ENCODE results near the gene PABPC1L2A. TPM values are rescaled to one million over a fixed set of nuclear protein-coding genes. Genes with fewer than 3 reads are reported as not detected.
"Not testable (repeated sequence)": the region's sequence is repeated elsewhere in the genome, so short reads cannot be mapped to it uniquely, and the experiment has no call there.

The PABPC1L2A gene
- total RNA-seq, result not detected

DNA sequence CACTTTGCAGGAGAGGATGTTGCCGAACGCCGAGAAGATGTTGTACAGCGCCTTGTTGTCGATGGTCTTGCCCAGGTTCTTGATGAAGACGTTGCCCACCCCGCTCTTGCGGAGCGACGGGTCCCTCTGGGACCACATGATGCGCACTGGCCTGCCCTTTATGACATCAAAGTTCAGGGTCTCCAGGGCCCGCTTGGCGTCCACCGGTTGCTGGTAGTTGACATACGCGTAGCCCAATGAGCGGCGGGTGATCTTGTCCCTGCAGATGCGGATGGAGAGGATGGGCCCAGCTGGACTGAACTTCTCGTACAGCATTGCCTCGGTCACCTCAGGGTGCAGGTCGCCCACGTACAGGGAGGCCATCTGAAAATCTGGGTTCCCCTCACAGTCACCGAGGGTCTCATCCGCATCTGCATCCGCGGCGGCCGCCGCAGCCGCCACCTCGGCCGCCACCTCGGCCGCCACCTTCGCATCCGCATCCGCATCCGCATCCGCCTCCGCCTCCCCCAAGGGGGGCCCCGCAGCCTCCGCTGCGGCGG lies at the start of gene PABPC1L2A:
TSS of gene PABPC1L2A (minus strand) at position 489 of the 539 bp plus-strand sequence. CDS start at position 363, 126 bp downstream.
- not testable (repeated sequence) for ATAC-seq

DNA sequence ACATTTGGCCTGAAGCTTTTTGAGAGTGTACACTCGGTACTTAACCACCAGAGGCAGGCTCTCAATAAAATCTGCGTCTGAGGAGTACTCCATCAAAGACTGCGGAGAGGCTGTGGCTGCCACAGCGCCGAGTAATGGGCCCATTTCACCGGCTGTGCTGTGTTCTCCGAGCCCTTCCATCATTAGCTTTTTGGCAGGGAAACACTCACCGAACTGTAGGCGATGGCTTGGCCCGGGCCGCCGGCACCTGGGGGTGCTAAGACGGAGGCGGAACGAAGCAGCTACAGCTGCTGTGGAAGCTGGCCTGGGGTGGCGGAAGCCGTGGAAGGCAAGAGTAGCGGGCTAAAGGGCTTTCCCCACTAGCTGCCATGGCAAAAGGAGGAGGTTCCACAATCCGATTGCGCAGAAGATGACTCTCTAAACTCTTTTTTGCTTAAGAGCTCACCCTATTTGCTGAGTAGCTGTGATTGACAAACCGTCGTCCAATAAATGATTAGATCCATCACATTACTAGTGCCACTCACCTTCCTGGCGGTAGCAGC lies 48.5 kb upstream of the PABPC1L2A start:
- Mint-ChIP-seq H3K27ac (no peak overlapping the region), H3K4me1 (no peaks in the 10 kb centered on the region), H3K4me3 (no peak overlapping the region), H3K27me3 (peaks cover 2% of the 10 kb centered on the region), H3K36me3 (peaks cover 1% of the 10 kb centered on the region), H3K9me3 (ENCODE audit: low read depth) (no peaks in the 10 kb centered on the region)
- no peak for DNase-seq
- CTCF ChIA-PET, result no interaction called here
- ATAC-seq, result no peak

More for the DNA sequence above, at the start of gene PABPC1L2A:
- H3K27ac Mint-ChIP-seq; H3K4me1 Mint-ChIP-seq; H3K27me3 Mint-ChIP-seq; CTCF ChIA-PET; DNase-seq; H3K9me3 Mint-ChIP-seq (ENCODE audit: low read depth); H3K4me3 Mint-ChIP-seq; H3K36me3 Mint-ChIP-seq: not testable (repeated sequence)

DNA sequence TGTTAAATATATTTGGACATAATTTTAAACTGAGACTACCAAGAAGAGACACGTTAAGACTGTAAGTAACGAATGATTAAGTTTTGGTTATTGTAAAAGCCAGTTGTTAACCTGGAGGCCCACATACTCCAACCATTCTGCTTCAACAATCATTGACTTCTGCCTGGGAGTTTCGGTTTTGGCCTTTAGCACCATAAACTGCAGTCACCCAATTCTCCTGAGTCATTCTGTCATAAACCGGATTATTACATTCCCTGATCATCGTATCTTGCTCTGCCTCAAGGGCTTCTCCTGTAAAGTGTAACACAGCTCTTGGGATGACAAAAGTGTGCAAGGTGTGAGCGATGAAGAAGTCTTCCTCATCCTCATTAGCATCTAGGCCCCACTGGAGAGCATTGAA lies 46.9 kb upstream of the PABPC1L2A start:
- no peaks in the 10 kb centered on the region for H3K4me1 Mint-ChIP-seq
- H3K4me3 Mint-ChIP-seq, result no peak overlapping the region
- H3K27ac Mint-ChIP-seq, result no peak overlapping the region
- CTCF ChIA-PET, result no interaction called here
- H3K27me3 Mint-ChIP-seq, result peaks cover 2% of the 10 kb centered on the region
- DNase-seq (no peak), ATAC-seq (no peak)
- H3K36me3 Mint-ChIP-seq, result peaks cover 1% of the 10 kb centered on the region
- no peaks in the 10 kb centered on the region for H3K9me3 Mint-ChIP-seq (ENCODE audit: low read depth)

GRCh38 chrX:73099505-73099904 lies 20.2 kb upstream of the PABPC1L2A start:
- H3K36me3 Mint-ChIP-seq; H3K27me3 Mint-ChIP-seq; H3K4me3 Mint-ChIP-seq; ATAC-seq; H3K27ac Mint-ChIP-seq; H3K4me1 Mint-ChIP-seq; H3K9me3 Mint-ChIP-seq (ENCODE audit: low read depth); CTCF ChIA-PET; DNase-seq: not testable (repeated sequence)

- H3K4me1 Mint-ChIP-seq; H3K36me3 Mint-ChIP-seq; DNase-seq; ATAC-seq; H3K4me3 Mint-ChIP-seq; H3K27me3 Mint-ChIP-seq; H3K27ac Mint-ChIP-seq; CTCF ChIA-PET; H3K9me3 Mint-ChIP-seq (ENCODE audit: low read depth): not testable (repeated sequence)
Measured at GRCh38 chrX:73086766-73087165, 7.5 kb upstream of the PABPC1L2A start.

DNA sequence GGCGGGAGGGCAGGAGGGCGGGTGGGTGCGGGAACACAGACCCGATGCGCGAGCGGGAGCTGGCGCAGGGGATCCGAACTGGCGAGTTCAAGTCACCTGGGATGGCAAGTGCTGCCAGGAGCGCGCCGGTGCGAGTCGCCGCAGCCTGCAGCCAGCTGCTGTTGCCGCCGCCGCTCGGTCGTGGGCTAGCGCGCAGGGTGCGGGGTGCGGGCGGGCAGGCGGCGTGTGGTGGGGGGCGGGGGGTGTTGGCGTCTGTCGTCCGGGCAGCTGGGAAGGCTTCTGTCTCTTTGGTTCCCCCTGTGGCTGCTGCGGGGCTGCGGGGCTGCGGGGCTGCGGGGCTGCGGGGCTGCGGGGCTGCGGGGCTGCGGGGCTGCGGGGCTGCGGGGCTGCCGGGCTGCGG lies 572 bp upstream of the PABPC1L2A start:
- DNase-seq; H3K9me3 Mint-ChIP-seq (ENCODE audit: low read depth); H3K4me3 Mint-ChIP-seq; CTCF ChIA-PET; ATAC-seq; H3K36me3 Mint-ChIP-seq; H3K4me1 Mint-ChIP-seq; H3K27me3 Mint-ChIP-seq; H3K27ac Mint-ChIP-seq: not testable (repeated sequence)

DNA sequence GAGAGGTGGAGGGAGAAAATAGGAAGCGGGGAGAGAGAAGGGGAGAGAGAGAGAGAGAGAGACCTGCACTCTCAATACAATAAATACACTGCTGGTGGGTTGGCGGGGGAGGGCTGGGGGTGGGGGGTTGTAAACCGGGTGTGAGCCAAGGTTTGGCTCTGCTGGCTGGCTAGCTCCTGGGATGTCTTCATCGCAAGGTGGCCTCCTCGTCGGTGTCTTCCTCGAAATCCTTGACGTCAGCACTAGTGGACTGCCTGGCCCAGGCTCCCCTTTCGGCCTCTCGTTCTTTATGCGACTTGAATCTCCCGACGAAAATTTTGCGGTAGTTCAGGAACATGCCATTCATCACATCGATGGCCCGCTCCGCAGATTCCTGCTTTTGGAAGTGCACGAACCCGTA lies 715 bp downstream of the PABPC1L2A start:
- H3K27ac Mint-ChIP-seq; H3K4me3 Mint-ChIP-seq; H3K27me3 Mint-ChIP-seq; H3K4me1 Mint-ChIP-seq; H3K9me3 Mint-ChIP-seq (ENCODE audit: low read depth); CTCF ChIA-PET; DNase-seq; ATAC-seq; H3K36me3 Mint-ChIP-seq: not testable (repeated sequence)

DNA sequence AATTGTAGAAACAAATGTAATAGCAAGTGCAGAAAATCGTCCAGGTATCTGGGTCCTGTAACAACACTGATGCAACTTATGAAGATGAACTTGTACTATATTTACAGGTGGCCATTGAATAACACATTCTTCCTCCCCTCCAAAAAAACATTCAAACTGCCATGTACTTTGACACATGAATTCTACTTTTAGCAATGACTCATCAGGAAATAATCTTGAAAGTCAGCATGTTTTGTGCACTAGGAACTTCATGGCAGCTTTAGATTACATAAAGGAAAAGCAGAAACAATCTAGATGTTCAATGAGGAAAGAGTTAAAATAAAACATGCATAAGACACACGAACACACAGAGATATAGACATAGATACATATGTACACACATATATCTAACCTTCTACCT lies 2.5 kb downstream of the PABPC1L2A start:
- DNase-seq, result no peak
- CTCF ChIA-PET, result no interaction called here
- Mint-ChIP-seq H3K4me3 (no peak overlapping the region), H3K36me3 (no peaks in the 10 kb centered on the region), H3K27ac (no peak overlapping the region), H3K4me1 (no peaks in the 10 kb centered on the region), H3K27me3 (peaks cover 12% of the 10 kb centered on the region), H3K9me3 (ENCODE audit: low read depth) (no peaks in the 10 kb centered on the region)
- no peak for ATAC-seq

- CTCF ChIA-PET, result no interaction called here
- ATAC-seq (no peak), DNase-seq (no peak)
- no peak overlapping the region for H3K4me3 Mint-ChIP-seq
- H3K4me1 Mint-ChIP-seq, result no peaks in the 10 kb centered on the region
- no peaks in the 10 kb centered on the region for H3K9me3 Mint-ChIP-seq (ENCODE audit: low read depth)
- H3K36me3 Mint-ChIP-seq, result no peaks in the 10 kb centered on the region
- no peak overlapping the region for H3K27ac Mint-ChIP-seq
- peaks cover 3% of the 10 kb centered on the region for H3K27me3 Mint-ChIP-seq
Measured at GRCh38 chrX:73069365-73070035, 9.8 kb downstream of the PABPC1L2A start.

DNA sequence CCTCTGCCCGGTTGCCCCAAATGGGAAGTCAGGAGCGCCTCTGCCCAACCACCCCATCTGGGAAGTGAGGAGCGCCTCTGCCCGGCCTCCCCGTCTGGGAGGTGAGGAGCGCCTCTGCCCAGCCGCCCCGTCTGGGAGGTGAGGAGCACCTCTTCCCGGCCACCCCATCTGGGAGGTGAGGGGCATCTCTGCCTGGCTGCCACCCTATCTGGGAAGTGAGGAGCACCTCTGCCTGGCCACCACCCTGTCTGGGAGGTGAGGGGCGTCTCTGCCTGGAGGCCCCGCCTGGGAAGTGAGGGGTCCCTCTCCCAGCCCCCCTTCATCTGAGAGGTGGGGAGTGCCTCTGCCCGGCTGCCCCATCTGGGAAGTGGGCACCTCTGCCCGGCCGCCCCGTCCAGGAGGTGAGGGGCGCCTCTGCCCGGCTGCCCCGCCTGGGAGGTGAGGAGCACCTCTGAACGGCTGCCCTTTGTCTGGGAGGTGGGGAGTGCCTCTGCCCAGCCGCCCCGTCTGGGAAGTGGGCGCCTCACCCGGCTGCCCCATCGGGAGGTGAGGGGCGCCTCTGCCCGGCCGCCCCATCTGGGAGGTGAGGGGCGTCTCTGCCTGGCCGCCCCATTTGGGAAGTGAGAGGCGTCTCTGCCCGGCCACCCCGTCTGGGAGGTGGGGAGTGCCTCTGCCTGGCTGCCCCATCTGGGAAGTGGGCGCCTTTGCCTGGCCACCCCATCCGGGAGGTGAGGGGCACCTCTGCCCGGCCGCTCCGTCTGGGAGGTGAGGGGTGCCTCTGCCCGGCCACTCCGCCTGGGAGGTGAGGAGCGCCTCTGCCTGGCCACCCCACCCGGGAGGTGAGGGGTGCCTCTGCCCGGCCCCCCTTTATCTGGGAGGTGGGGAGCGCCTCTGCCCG lies 10.6 kb downstream of the PABPC1L2A start:
- ATAC-seq, result no peak
- Mint-ChIP-seq H3K4me1 (no peaks in the 10 kb centered on the region), H3K9me3 (ENCODE audit: low read depth) (no peaks in the 10 kb centered on the region), H3K36me3 (no peaks in the 10 kb centered on the region), H3K27me3 (peaks cover 3% of the 10 kb centered on the region), H3K4me3 (no peak overlapping the region), H3K27ac (no peak overlapping the region)
- no peak for DNase-seq
- CTCF ChIA-PET, result no interaction called here

DNA sequence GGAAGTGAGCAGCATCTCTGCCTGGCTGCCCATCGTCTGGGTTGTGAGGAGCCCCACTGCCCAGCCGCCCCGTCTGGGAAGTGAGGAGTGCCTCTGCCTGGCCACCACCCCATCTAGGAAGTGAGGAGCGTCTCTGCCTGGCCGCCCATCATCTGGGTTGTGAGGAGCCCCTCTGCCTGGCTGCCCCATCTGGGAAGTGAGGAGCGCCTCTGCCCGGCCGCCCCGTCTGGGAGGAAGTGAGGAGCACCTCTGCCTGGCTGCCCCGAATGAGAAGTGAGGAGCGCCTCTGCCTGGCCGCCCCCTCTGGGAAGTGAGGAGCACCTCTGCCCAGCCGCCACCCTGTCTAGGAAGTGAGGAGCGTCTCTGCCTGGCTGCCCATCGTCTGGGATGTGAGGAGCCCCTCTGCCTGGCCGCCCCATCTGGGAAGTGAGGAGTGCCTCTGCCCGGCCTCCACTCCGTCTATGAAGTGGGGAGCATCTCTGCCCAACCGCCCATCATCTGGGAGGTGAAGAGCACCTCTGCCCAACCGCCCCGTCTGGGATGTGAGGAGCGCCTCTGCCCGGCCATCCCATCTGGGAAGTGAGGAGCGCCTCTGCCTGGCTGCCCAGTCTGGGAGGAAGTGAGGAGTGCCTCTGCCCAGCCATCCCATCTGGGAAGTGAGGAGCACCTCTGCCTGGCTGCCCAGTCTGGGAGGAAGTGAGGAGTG lies 11.4 kb downstream of the PABPC1L2A start:
- CTCF ChIA-PET; H3K27ac Mint-ChIP-seq; H3K9me3 Mint-ChIP-seq (ENCODE audit: low read depth); ATAC-seq; H3K4me3 Mint-ChIP-seq; H3K36me3 Mint-ChIP-seq; H3K4me1 Mint-ChIP-seq; DNase-seq; H3K27me3 Mint-ChIP-seq: not testable (repeated sequence)

DNA sequence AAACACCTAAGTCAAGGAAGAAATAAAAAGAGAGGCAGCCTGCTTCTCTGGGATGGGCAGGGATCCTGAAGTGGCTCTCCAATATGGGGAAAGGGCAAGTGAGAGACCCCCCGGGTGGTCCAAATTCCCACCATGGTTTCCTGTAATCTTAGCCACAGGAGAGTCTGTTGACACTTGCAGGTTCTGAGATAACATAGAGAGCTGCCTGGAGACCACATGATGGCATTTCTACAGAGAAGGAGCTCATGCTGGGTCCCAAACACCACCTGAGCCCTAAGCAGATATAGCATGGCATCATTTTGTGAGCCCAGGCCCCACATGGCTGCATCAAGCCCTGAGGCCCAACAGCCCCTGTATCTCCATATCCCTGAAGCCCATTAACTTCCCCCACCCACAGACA lies 50.4 kb downstream of the PABPC1L2A start:
- Mint-ChIP-seq H3K4me3 (no peak overlapping the region), H3K27ac (no peak overlapping the region), H3K9me3 (ENCODE audit: low read depth) (no peaks in the 10 kb centered on the region), H3K36me3 (no peaks in the 10 kb centered on the region), H3K27me3 (no peaks in the 10 kb centered on the region), H3K4me1 (no peaks in the 10 kb centered on the region)
- no peak for DNase-seq
- ATAC-seq, result no peak
- CTCF ChIA-PET, result no interaction called here
